HG03135 (cell line): Measurements from ENCODE around the gene XXYLT1.
"Not testable (repeated sequence)": the region's sequence is repeated elsewhere in the genome, so short reads cannot be mapped to it uniquely, and the experiment has no call there.

Source experiments
- ATAC-seq: cut with Tn5 transposase; IDR thresholded peaks from one replicate; pipeline ENCODE4 v1.9.1; 2021; ENCODE audit warnings: mild to moderate bottlenecking, moderate library complexity; ENCODE audit not compliant: unreplicated experiment

The XXYLT1 gene

GRCh38 chr3:195117978-195118581 is 152.9 kb downstream of the XXYLT1 start:
- no peak for ATAC-seq

GRCh38 chr3:195116407-195117185 is 154.4 kb downstream of the XXYLT1 start:
- no peak for ATAC-seq

GRCh38 chr3:195115600-195116406 is 155.2 kb downstream of the XXYLT1 start:
- ATAC-seq, result no peak

GRCh38 chr3:195114786-195115599 is 156.0 kb downstream of the XXYLT1 start:
- ATAC-seq, result no peak

GRCh38 chr3:195113536-195114425 is 157.2 kb downstream of the XXYLT1 start:
- ATAC-seq, result no peak

- ATAC-seq, result no peak
Measured at GRCh38 chr3:195113048-195113447, 157.9 kb downstream of the XXYLT1 start.

GRCh38 chr3:195112361-195112791 is 158.6 kb downstream of the XXYLT1 start:
- ATAC-seq, result no peak

- no peak for ATAC-seq
Measured at GRCh38 chr3:195111766-195112165, 159.2 kb downstream of the XXYLT1 start.

- ATAC-seq, result no peak
Measured at GRCh38 chr3:195111319-195111705, 159.6 kb downstream of the XXYLT1 start.

- no peak for ATAC-seq
Measured at GRCh38 chr3:195110647-195111318, 160.2 kb downstream of the XXYLT1 start.

GRCh38 chr3:195109098-195109657 is 161.8 kb downstream of the XXYLT1 start:
- ATAC-seq, result no peak

- no peak for ATAC-seq
Measured at GRCh38 chr3:195107593-195107992, 163.4 kb downstream of the XXYLT1 start.

- not testable (repeated sequence) for ATAC-seq
Measured at GRCh38 chr3:195107031-195107430, 163.9 kb downstream of the XXYLT1 start.

GRCh38 chr3:195106418-195106906 is 164.5 kb downstream of the XXYLT1 start:
- peak; percentile 75 for ATAC-seq

GRCh38 chr3:195105841-195106417 is 165.0 kb downstream of the XXYLT1 start:
- ATAC-seq, result no peak

GRCh38 chr3:195105389-195105788 is 165.6 kb downstream of the XXYLT1 start:
- no peak for ATAC-seq

GRCh38 chr3:195104340-195104739 is 166.6 kb downstream of the XXYLT1 start:
- ATAC-seq, result no peak

GRCh38 chr3:195103623-195104022 is 167.3 kb downstream of the XXYLT1 start:
- ATAC-seq, result no peak
